NCI-H510A treated with DMSO at 0.1 percent for 48 hours (cell line): ENCODE data around the gene SMAD6.

Experiments used
- DNase-seq: peaks from one replicate; lab custom pipeline; 2025; lab: John Stamatoyannopoulos, UW

SMAD6 gene

GRCh38 chr15:66775127-66776105, 73.4 kb downstream of the SMAD6 start:
- DNase-seq: no peak

- no peak for DNase-seq
Observed at GRCh38 chr15:66777054-66777453, 75.0 kb downstream of the SMAD6 start.

DNA sequence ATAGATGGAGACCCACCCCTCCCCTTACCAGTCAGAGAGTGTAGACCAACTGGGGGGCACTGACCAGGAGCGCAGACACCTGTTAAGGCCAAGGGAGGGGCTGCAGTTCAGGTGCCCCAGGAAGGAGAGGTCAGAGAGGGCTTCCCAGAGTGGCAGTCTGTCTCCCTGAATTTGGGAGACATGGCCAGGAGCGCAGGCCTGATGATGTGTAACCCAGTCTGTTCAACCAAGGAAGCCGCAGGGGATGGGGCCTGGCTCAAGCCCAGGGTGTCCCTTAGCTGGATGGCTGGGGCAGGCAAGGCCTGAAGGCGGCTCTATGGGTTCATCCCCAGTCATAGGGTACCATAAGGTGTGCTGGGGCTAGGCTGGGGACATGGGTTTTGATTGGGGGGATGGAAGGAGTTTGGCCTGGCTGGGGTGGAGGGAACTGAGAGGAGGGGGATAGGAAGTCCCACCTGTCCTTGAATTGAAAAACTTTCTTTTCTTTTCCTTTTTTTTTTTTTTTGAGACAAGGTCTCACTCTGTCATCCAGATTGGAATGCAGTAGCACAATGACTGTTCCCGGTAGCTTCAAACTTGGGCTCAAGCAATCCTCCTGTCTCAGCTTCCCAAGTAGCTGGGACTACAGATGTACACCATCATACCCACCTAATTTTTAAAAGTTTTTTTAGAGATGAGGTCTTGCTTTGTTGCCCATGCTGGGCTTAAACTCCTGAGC, 75.7 kb downstream of the SMAD6 start:
- no peak for DNase-seq

- DNase-seq: no peak
Observed at GRCh38 chr15:66778314-66778665, 76.3 kb downstream of the SMAD6 start.

GRCh38 chr15:66778716-66779115, 76.7 kb downstream of the SMAD6 start:
- no peak for DNase-seq

- no peak for DNase-seq
Observed at GRCh38 chr15:66779331-66780009, 77.4 kb downstream of the SMAD6 start.

GRCh38 chr15:66780172-66780972, 78.3 kb downstream of the SMAD6 start:
- DNase-seq: no peak

DNA sequence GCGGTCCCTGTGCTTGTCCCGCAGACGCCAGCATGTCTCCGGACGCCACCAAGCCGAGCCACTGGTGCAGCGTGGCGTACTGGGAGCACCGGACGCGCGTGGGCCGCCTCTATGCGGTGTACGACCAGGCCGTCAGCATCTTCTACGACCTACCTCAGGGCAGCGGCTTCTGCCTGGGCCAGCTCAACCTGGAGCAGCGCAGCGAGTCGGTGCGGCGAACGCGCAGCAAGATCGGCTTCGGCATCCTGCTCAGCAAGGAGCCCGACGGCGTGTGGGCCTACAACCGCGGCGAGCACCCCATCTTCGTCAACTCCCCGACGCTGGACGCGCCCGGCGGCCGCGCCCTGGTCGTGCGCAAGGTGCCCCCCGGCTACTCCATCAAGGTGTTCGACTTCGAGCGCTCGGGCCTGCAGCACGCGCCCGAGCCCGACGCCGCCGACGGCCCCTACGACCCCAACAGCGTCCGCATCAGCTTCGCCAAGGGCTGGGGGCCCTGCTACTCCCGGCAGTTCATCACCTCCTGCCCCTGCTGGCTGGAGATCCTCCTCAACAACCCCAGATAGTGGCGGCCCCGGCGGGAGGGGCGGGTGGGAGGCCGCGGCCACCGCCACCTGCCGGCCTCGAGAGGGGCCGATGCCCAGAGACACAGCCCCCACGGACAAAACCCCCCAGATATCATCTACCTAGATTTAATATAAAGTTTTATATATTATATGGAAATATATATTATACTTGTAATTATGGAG, 79.1 kb downstream of the SMAD6 start:
- no peak for DNase-seq

- DNase-seq: no peak
Observed at GRCh38 chr15:66782785-66783184, 80.7 kb downstream of the SMAD6 start.

DNA sequence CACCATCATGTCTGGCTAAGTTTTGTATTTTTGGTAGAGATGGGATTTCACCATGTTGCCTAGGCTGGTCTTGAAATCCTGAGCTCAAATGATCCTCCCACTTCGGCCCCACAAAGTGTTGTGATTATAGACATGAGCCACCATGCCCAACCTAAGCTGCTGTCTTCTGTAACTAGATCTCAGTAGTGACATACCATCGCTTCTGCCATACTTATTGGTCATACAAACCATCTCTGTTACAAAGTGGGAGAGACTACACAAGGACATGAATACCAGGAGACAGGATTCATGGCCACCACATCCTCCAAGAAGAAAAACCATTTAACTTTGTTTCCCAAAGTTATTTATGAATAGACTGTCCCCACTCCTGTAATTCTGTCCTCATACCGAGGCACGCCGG, 81.3 kb downstream of the SMAD6 start:
- DNase-seq: no peak

- DNase-seq: no peak
Observed at GRCh38 chr15:66783725-66784124, 81.7 kb downstream of the SMAD6 start.

DNA sequence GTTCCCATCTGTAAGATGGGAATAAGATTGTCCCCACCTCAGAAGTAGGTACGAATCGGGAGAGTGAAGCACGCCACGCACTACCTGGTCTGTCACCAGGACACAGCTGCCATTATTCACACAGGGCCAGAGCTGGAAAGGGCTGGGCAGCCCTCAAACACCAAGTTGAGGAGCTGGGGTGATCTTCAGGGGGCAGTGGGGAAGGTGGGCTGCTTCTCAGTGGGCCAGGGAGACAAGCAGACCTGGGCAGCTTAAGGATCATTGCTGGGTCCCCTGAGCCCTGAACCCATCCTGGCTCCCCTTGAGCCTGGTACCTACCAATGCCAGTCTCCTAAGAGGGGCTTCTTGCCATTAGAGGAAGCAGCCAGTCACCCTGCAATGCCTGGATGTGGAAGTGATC, 82.1 kb downstream of the SMAD6 start:
- DNase-seq: no peak

DNA sequence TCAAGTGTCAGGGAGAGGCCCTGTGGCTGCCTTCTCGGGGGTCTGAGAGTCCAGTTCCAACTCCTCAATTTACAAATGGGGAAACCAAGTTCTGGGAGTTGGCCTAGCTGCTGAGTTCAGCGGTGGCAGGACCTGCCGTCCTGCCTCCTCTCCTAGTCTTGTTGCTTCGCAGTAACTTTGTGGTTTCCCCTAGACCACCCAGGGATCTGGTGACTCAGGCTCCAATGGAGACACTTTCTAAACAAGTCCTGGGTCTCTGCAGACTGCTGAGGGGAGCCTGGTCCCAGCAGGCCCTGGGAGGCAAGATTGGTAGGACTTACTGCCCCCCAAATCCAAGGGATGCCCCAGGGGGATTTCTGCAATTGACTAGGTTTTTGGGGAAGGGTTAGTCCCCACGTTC, 83.6 kb downstream of the SMAD6 start:
- no peak for DNase-seq

GRCh38 chr15:66786222-66786621, 84.2 kb downstream of the SMAD6 start:
- DNase-seq: no peak

DNA sequence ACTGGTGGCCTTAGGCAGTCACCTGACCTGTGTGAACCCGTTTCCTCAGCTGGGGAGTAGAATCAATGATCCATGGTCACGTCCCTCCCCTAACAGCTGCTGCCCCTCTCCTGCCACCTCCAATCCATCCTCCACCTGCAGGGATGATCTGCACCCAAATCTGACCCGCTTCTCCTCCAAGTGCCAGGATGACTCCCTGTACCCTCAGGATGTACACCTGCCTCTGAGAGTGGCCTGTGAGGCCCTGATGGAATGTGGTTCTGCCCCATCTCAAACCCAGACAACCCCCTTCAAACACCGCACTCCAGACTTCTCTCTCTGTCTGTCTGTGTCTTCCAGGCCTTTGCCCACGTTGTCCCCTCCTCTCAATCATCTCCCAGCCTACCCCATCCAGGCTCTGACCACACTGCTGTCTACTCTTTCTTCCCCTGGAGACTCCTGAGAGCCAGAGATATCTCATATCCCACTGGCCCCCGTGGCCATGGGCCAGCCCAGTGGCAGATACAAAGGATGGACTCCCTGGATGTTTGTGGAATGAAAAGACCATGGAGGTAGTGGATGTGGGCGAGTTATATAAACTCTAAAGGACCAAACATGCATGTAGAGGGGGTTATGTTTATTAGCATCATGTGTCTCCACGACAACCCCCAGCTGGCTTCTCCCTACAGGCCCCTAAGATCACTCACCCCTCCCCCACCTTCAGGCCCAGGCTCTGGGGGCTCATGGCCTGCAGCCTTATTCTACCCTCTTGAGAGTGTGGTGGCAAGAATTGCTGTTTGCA, 84.9 kb downstream of the SMAD6 start:
- DNase-seq: no peak

- DNase-seq: no peak
Observed at GRCh38 chr15:66787489-66787871, 85.4 kb downstream of the SMAD6 start.

DNA sequence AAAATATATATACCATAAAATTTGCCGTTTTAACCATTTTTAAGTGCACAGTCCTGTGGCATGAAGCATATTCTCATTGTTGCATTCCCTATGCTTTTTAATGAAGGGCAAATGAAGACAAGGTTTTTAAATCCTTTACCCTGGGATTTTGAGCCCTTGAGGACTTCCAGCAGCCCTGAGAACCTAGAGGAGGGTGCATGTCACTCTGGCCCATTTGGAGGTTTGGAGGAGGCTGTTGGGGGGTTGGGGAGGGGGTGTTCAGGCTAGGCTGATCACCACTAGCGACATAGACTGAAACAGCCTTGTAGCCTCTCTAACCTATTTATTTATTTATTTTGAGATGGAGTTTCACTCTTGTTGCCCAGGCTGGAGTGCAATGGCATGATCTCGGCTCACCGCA, 86.0 kb downstream of the SMAD6 start:
- no peak for DNase-seq

DNA sequence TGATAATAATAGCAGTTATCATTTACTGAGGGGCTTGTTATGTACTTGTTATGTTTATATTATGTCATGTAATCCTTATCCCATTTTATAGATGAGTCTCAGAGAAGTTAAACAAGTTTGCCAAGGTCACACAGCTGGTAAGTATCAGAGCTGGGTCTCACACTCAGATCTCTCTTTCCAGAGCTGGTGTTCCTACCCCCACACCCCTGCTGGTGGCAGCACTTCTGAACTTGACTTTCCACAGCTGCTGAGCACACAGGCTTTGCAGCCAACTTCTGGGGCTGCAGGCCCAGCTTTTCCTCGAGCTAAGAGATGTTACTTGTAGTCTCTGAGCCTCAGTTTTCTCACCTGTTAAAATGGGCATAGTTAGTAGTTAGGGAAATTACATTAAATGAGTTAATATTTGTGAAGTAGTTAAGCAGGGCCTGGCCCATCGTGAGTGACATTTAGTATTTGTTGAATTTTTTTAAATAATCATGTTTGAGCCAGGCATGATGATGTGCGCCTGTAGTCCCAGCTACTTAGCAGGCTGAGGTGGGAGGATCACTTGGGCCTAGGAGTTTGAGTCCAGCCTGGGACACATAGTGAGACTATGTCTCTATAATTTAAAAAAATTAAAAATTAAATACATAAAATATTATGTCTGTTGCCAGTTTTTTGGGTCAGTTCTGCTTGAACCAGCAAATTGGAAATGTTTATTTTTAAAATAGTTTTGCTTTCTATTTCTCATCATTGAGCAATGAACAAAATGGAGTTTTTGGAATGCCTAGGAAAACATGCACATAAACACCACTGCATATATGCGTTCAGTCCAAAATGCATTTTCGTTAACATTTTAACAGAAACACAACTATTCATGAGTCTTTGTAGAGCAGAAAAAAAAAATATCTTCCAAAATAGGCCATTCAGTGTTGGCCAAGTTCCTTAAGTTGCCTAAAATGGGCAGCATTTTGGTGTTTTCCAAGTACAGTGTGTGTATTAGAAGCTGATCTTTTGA, 87.3 kb downstream of the SMAD6 start:
- DNase-seq: no peak

DNA sequence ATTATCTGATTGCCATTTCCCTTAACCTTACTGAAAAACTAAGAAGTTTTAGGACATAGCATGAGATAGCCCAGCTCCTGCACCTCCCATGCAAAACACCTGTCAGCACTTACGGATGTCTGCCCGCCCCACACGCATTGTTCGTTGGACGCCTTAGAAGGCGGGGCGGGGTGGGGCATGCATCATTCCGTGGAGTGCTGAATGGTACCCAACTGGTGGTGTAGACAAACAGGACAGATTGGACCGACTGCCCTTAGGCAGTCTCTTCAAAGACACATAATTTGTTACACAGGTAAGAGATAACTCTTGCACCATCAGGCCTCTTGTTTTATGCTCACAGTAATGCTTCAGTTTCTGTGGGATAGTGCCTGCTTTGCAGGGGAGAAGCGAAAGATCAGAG, 93.8 kb downstream of the SMAD6 start:
- DNase-seq: no peak
